Ishikawa (cell line): ENCODE results near the gene MRPL10.

Experiments used
- CEBPB ChIP-seq: IDR thresholded peaks from 2 replicates; pipeline ENCODE4 v1.6.1; 2012
- CREB1 ChIP-seq: IDR thresholded peaks from 2 replicates; pipeline ENCODE4 v1.6.1; 2012; ENCODE audit warnings: low read depth
- EGR1 ChIP-seq: IDR thresholded peaks from 2 replicates; pipeline ENCODE4 v1.6.1; 2012
- EP300 ChIP-seq: IDR thresholded peaks from 2 replicates; pipeline ENCODE4 v1.6.1; 2012; ENCODE audit warnings: borderline replicate concordance
- FOXM1 ChIP-seq: IDR thresholded peaks from 2 replicates; pipeline ENCODE4 v1.6.1; 2012; ENCODE audit warnings: low read depth, borderline replicate concordance
- NFIC ChIP-seq: IDR thresholded peaks from 2 replicates; pipeline ENCODE4 v1.6.1; 2012
- RAD21 ChIP-seq: IDR thresholded peaks from 2 replicates; pipeline ENCODE4 v1.6.1; 2012; ENCODE audit warnings: low read depth
- TAF1 ChIP-seq: IDR thresholded peaks from 2 replicates; pipeline ENCODE4 v1.6.1; 2012; ENCODE audit warnings: low read depth, mild to moderate bottlenecking
- TCF12 ChIP-seq: IDR thresholded peaks from 2 replicates; pipeline ENCODE4 v1.6.1; 2012; ENCODE audit warnings: low read depth
- TEAD4 ChIP-seq: IDR thresholded peaks from 2 replicates; pipeline ENCODE4 v1.6.1; 2012
- YY1 ChIP-seq: IDR thresholded peaks from 2 replicates; pipeline ENCODE4 v1.6.1; 2012; ENCODE audit warnings: low read depth
- ZBTB7A ChIP-seq: IDR thresholded peaks from 2 replicates; pipeline ENCODE4 v1.6.1; 2012; ENCODE audit warnings: low read depth
- TF ChIP-seq, protein P1 (sequence below): IDR thresholded peaks from 2 replicates; pipeline ENCODE4 v1.6.1; 2012
- TF ChIP-seq, protein P2 (sequence below): IDR thresholded peaks from 2 replicates; pipeline ENCODE4 v1.6.1; 2012
- TF ChIP-seq, protein P3 (sequence below): IDR thresholded peaks from 2 replicates; pipeline ENCODE4 v1.6.1; 2012; ENCODE audit warnings: low read depth, mild to moderate bottlenecking

MRPL10 gene

GRCh38 chr17:47873200-47874090, 42.1 kb upstream of the MRPL10 start:
- TF ChIP-seq TEAD4 (no peak), NFIC (no peak), EGR1 (no peak), YY1 (no peak), CEBPB (no peak), FOXM1 (no peak), TCF12 (no peak)
- TF ChIP-seq, protein P1, sequence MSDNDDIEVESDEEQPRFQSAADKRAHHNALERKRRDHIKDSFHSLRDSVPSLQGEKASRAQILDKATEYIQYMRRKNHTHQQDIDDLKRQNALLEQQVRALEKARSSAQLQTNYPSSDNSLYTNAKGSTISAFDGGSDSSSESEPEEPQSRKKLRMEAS = no peak
- TF ChIP-seq, protein P2, sequence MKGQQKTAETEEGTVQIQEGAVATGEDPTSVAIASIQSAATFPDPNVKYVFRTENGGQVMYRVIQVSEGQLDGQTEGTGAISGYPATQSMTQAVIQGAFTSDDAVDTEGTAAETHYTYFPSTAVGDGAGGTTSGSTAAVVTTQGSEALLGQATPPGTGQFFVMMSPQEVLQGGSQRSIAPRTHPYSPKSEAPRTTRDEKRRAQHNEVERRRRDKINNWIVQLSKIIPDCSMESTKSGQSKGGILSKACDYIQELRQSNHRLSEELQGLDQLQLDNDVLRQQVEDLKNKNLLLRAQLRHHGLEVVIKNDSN = no peak

GRCh38 chr17:47872651-47873161, 41.4 kb upstream of the MRPL10 start:
- TF ChIP-seq FOXM1 = no peak
- no peak for TF ChIP-seq NFIC
- TF ChIP-seq, protein P1 = no peak
- TF ChIP-seq EGR1 = no peak
- no peak for TF ChIP-seq TCF12
- TF ChIP-seq TEAD4 = no peak
- no peak for TF ChIP-seq EP300
- no peak for TF ChIP-seq ZBTB7A
- TF ChIP-seq RAD21 = no peak
- TF ChIP-seq CREB1 = no peak
- TF ChIP-seq YY1 = no peak
- TF ChIP-seq, protein P3, sequence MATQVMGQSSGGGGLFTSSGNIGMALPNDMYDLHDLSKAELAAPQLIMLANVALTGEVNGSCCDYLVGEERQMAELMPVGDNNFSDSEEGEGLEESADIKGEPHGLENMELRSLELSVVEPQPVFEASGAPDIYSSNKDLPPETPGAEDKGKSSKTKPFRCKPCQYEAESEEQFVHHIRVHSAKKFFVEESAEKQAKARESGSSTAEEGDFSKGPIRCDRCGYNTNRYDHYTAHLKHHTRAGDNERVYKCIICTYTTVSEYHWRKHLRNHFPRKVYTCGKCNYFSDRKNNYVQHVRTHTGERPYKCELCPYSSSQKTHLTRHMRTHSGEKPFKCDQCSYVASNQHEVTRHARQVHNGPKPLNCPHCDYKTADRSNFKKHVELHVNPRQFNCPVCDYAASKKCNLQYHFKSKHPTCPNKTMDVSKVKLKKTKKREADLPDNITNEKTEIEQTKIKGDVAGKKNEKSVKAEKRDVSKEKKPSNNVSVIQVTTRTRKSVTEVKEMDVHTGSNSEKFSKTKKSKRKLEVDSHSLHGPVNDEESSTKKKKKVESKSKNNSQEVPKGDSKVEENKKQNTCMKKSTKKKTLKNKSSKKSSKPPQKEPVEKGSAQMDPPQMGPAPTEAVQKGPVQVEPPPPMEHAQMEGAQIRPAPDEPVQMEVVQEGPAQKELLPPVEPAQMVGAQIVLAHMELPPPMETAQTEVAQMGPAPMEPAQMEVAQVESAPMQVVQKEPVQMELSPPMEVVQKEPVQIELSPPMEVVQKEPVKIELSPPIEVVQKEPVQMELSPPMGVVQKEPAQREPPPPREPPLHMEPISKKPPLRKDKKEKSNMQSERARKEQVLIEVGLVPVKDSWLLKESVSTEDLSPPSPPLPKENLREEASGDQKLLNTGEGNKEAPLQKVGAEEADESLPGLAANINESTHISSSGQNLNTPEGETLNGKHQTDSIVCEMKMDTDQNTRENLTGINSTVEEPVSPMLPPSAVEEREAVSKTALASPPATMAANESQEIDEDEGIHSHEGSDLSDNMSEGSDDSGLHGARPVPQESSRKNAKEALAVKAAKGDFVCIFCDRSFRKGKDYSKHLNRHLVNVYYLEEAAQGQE = no peak
- TF ChIP-seq CEBPB = no peak
- no peak for TF ChIP-seq TAF1
- TF ChIP-seq, protein P2 = no peak

- no peak for TF ChIP-seq RAD21
- TF ChIP-seq, protein P3 = no peak
- TF ChIP-seq, protein P1 = no peak
- no peak for TF ChIP-seq TEAD4
- TF ChIP-seq, protein P2 = no peak
- TF ChIP-seq ZBTB7A = no peak
- no peak for TF ChIP-seq EP300
Measured at GRCh38 chr17:47872019-47872650, 40.8 kb upstream of the MRPL10 start.

- TF ChIP-seq, protein P2 = no peak
- no peak for TF ChIP-seq EP300
Measured at GRCh38 chr17:47871048-47871447, 39.7 kb upstream of the MRPL10 start.

DNA sequence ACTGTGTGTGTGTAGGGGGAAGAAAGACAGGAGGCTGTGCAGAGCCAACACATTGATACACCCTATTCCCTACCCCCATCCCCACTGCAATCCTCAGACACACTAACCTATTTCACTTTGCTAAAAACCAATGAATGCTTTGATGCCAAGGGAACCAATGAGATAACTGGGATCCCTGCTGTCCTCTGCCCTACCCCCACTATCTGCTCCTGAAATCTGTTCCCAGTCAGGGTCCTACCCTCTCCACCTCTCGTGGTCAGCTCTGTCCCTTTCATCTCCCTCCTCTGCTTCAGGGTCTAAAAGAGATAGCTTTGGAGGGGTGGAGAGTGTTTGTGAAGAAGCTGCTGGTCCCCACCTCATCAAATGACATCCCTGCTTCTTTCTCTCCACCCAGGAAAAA, 38.7 kb upstream of the MRPL10 start:
- no peak for TF ChIP-seq CEBPB
- TF ChIP-seq YY1 = no peak
- TF ChIP-seq NFIC = no peak
- TF ChIP-seq ZBTB7A = no peak
- no peak for TF ChIP-seq EGR1
- TF ChIP-seq TEAD4 = no peak
- TF ChIP-seq, protein P1 = no peak
- TF ChIP-seq EP300 = no peak
- TF ChIP-seq, protein P2 = no peak
- no peak for TF ChIP-seq FOXM1
- TF ChIP-seq CREB1 = no peak
- no peak for TF ChIP-seq TCF12
- TF ChIP-seq TAF1 = no peak
